IPS DF 6.9 (cell line): ENCODE results near the gene POPDC3.

ENCODE experiments used
- DNase-seq: peaks from one replicate; pipeline ENCODE4 v3.0.0-alpha.2; 2013; ENCODE audit warnings: low read depth, low spot score
- H3K27ac ChIP-seq: one replicate; pipeline ENCODE4 v1.5.1; 2013; ENCODE audit warnings: low read length, control low read depth
- H3K27me3 ChIP-seq: 2 replicates; pipeline ENCODE4 v1.6.1; 2013; ENCODE audit warnings: mild to moderate bottlenecking, low read length; ENCODE audit not compliant: control insufficient read depth, insufficient read depth
- H3K36me3 ChIP-seq: 2 replicates; pipeline ENCODE4 v1.6.1; 2013; ENCODE audit warnings: low read length; ENCODE audit not compliant: control insufficient read depth, insufficient read depth
- H3K4me1 ChIP-seq: 2 replicates; pipeline ENCODE4 v1.6.1; 2013; ENCODE audit warnings: low read length; ENCODE audit not compliant: control insufficient read depth, insufficient read depth
- H3K4me3 ChIP-seq: 2 replicates; pipeline ENCODE4 v1.5.1; 2013; ENCODE audit warnings: mild to moderate bottlenecking, low read length
- H3K9me3 ChIP-seq: 2 replicates; pipeline ENCODE4 v1.6.1; 2013; ENCODE audit warnings: low read length, inconsistent platforms; ENCODE audit not compliant: control insufficient read depth, insufficient read depth
- WGBS: extraction: QIAGEN DNeasy Blood & Tissue Kit; methylation state at CpG from one replicate; pipeline ENCODE4 v1.1.7; 2013; ENCODE audit warnings: mixed read lengths, missing lambda C conversion rate; ENCODE audit not compliant: insufficient read length, insufficient coverage; 5-methylcytosine and 5-hydroxymethylcytosine counted together

POPDC3 gene

GRCh38 chr6:105161421-105161820 is 18.4 kb downstream of the POPDC3 start:
- no peaks in the 10 kb centered on the region for H3K27me3 ChIP-seq
- H3K36me3 ChIP-seq: no peaks in the 10 kb centered on the region
- no peak overlapping the region for H3K4me3 ChIP-seq
- H3K4me1 ChIP-seq: no peaks in the 10 kb centered on the region
- no CpG with 5 or more reads among the region's 4 CpGs for whole genome bisulfite sequencing
- no peaks in the 10 kb centered on the region for H3K9me3 ChIP-seq
- H3K27ac ChIP-seq: no peak overlapping the region
- DNase-seq: no peak

- Histone ChIP-seq H3K36me3 (no peaks in the 10 kb centered on the region), H3K27me3 (no peaks in the 10 kb centered on the region)
- WGBS: 100% methylated on average over 1 of the region's 3 CpGs
Measured at GRCh38 chr6:105153676-105154075, 26.1 kb downstream of the POPDC3 start.

GRCh38 chr6:105152880-105153279 is 26.9 kb downstream of the POPDC3 start:
- Histone ChIP-seq H3K27me3 (no peaks in the 10 kb centered on the region), H3K27ac (no peak overlapping the region), H3K36me3 (no peaks in the 10 kb centered on the region), H3K9me3 (no peaks in the 10 kb centered on the region), H3K4me3 (no peak overlapping the region), H3K4me1 (no peaks in the 10 kb centered on the region)
- DNase-seq: no peak

More at GRCh38 chr6:105153676-105154075, 26.1 kb downstream of the POPDC3 start:
- DNase-seq: no peak
- Histone ChIP-seq H3K4me3 (no peak overlapping the region), H3K4me1 (no peaks in the 10 kb centered on the region), H3K9me3 (no peaks in the 10 kb centered on the region), H3K27ac (no peak overlapping the region)

- Histone ChIP-seq H3K4me1 (no peaks in the 10 kb centered on the region), H3K27ac (no peak overlapping the region), H3K4me3 (no peak overlapping the region), H3K36me3 (no peaks in the 10 kb centered on the region), H3K9me3 (no peaks in the 10 kb centered on the region), H3K27me3 (no peaks in the 10 kb centered on the region)
- DNase-seq: no peak
Measured at GRCh38 chr6:105151644-105152043, 28.2 kb downstream of the POPDC3 start.

- WGBS: no CpG with 5 or more reads among the region's 2 CpGs
- no peaks in the 10 kb centered on the region for H3K4me1 ChIP-seq
- H3K9me3 ChIP-seq: no peaks in the 10 kb centered on the region
Measured at GRCh38 chr6:105138141-105138540, 41.7 kb downstream of the POPDC3 start.

GRCh38 chr6:105137388-105137787 is 42.4 kb downstream of the POPDC3 start:
- Histone ChIP-seq H3K36me3 (no peaks in the 10 kb centered on the region), H3K4me3 (peak overlapping the region; percentile 43; the same call in 1 of the 2 replicates), H3K27me3 (peaks cover 14% of the 10 kb centered on the region; the same call in 1 of the 2 replicates), H3K4me1 (no peaks in the 10 kb centered on the region), H3K9me3 (no peaks in the 10 kb centered on the region), H3K27ac (no peak overlapping the region)
- DNase-seq: no peak
- no CpG with 5 or more reads among the region's 32 CpGs for WGBS

More at GRCh38 chr6:105138141-105138540, 41.7 kb downstream of the POPDC3 start:
- peaks cover 14% of the 10 kb centered on the region; the same call in 1 of the 2 replicates for H3K27me3 ChIP-seq
- H3K4me3 ChIP-seq: no peak overlapping the region
- H3K36me3 ChIP-seq: no peaks in the 10 kb centered on the region
- no peak overlapping the region for H3K27ac ChIP-seq
- no peak for DNase-seq

GRCh38 chr6:105136431-105137350 is 43.1 kb downstream of the POPDC3 start:
- peak overlapping the region; percentile 43 for H3K4me3 ChIP-seq
- WGBS: no CpG with 5 or more reads among the region's 122 CpGs
- no peak overlapping the region for H3K27ac ChIP-seq
- DNase-seq: peak; percentile 25
- no peaks in the 10 kb centered on the region for H3K36me3 ChIP-seq
- no peaks in the 10 kb centered on the region for H3K4me1 ChIP-seq
- peaks cover 14% of the 10 kb centered on the region; the same call in 1 of the 2 replicates for H3K27me3 ChIP-seq
- no peaks in the 10 kb centered on the region for H3K9me3 ChIP-seq

GRCh38 chr6:105135907-105136430 is 43.8 kb downstream of the POPDC3 start:
- no CpG with 5 or more reads among the region's 24 CpGs for WGBS
- Histone ChIP-seq H3K27ac (no peak overlapping the region), H3K27me3 (peaks cover 14% of the 10 kb centered on the region; the same call in 1 of the 2 replicates), H3K4me3 (peak overlapping the region; percentile 43), H3K36me3 (no peaks in the 10 kb centered on the region), H3K4me1 (no peaks in the 10 kb centered on the region), H3K9me3 (no peaks in the 10 kb centered on the region)
- DNase-seq: no peak

- no peaks in the 10 kb centered on the region for H3K9me3 ChIP-seq
- H3K27ac ChIP-seq: no peak overlapping the region
- no peaks in the 10 kb centered on the region for H3K4me1 ChIP-seq
- H3K36me3 ChIP-seq: no peaks in the 10 kb centered on the region
- no CpG with 5 or more reads among the region's 4 CpGs for WGBS
- DNase-seq: no peak
- peaks cover 14% of the 10 kb centered on the region; the same call in 1 of the 2 replicates for H3K27me3 ChIP-seq
- H3K4me3 ChIP-seq: no peak overlapping the region
Measured at GRCh38 chr6:105135056-105135455, 44.8 kb downstream of the POPDC3 start.

- H3K4me1 ChIP-seq: no peaks in the 10 kb centered on the region
- no peaks in the 10 kb centered on the region for H3K27me3 ChIP-seq
- H3K27ac ChIP-seq: no peak overlapping the region
- no peaks in the 10 kb centered on the region for H3K9me3 ChIP-seq
- no peak for DNase-seq
- no peak overlapping the region for H3K4me3 ChIP-seq
- WGBS: no CpG with 5 or more reads among the region's 6 CpGs
- H3K36me3 ChIP-seq: no peaks in the 10 kb centered on the region
Measured at GRCh38 chr6:105122717-105123116, 57.1 kb downstream of the POPDC3 start.
